GM18951 (cell line): ENCODE measurements around the gene AVPR2.

Source experiments
- POLR2A ChIP-seq: IDR thresholded peaks from 4 replicates; pipeline ENCODE4 v1.6.1; 2011; ENCODE audit warnings: mild to moderate bottlenecking; ENCODE audit not compliant: insufficient read length, insufficient read depth; ENCODE audit errors: extremely low read depth
- in situ Hi-C: fragments of 300-500 bp; cut with MboI; formaldehyde crosslinking; loops from one replicate; pipeline ENCODE4 v1.12.0; 2022; ENCODE audit warnings: low sequenced_read_pairs, mixed read lengths, inconsistent platforms; ENCODE audit not compliant: unreplicated experiment

AVPR2 gene

DNA sequence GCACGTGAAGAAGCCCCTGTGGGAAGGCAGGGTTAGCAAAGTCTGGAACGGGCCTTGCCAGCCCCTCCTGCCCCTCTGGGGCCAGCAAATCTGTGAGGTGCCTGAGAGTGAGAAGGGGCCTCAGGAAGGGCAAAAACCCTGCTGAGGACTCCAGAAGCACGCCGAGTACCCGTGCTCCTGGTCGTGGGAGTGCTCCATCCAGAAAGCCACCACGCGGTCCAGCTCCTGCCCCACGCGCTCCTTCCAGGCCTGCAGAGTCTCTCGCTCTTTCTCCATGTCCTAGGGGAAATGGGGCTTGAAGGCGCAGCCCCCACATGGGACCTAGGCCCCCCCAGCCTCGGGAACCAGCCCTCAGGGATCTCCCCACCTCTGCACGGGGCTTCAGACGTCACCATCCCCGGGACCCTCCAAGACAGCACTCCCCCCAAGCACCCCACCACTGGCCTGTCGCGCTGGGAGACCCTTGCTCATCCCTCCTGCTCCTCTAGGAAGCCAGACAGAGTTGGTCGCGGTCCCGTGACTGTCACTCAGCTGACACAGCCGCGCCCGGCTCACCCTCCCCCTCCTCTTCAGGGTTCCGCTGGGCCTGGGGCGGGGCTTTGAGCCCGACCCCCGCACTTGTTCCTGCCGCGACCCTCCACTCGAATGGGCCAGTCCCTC, 39.8 kb downstream of the AVPR2 start, which contains the start of gene RENBP:
RENBP (minus strand) TSS at position 504 of the 660 bp plus-strand sequence; CDS start at position 471, 33 bp downstream.
- in situ Hi-C loops = no loop called here
- no peak for TF ChIP-seq POLR2A

DNA sequence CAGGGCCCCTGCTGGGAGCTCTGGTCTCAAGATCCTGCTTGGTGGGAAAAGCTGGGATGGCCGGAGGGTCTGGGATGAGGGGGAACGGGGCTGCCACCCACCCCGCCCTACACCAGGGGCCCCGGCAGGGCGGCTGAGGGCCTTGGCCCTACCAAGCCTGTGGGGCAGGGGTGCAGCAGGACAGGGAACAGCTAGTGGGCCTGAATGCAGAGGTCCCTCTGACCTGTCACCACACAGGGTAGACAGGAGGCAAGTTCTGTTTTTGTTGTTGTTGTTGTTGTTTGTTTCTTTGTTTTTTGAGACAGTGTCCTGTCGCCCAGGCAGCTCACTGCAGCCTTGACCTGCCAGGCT, 40.3 kb downstream of the AVPR2 start:
- TF ChIP-seq POLR2A = no peak
- in situ Hi-C loops = no loop called here

DNA sequence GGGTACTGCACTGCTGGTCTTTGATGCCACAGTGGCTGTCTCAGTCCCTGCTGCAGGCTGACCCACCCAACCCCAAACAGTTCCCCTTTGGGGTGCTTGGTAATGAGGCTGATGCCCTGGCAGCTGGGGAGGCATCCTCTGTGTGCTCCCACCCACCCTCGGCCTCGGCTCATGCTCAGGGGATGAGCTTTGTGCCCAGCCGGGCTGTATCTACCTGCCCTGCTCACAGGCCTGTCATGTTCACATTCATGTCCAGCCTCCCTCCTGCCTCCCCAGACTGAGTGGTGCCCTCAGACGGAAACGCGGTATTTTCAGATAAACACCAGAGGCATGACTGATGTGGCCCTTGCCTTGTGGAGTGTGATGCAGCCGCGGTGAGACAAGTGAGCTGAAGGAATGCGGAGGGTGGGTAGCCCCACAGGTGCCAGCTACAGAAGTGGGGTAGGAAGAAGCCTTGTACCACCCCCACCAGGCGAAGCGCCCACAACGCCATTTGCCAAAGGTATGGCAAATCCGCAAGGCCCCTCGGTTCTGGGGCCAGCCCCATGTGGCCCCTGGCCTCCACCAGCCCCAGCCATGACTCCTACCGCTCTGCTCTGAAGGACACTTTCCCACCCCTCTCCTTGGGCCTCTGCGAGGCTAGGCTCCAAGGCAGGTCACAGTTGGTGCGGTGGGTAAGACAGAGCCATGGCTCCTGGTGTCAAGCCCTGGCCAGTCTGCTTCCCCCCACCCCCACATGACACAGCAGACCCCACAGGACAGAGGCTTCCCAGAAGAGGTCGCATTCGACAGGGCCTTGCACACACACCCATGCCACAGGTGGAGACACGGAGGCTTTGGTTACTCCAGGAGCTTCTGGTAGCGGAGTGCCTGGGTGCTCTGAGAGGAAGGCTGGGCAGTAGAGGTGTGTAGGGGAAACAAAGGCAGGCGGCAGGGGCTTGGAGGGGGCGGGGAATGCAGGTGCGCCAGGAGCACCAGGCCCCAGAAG, 41.8 kb downstream of the AVPR2 start:
- TF ChIP-seq POLR2A = no peak
- in situ Hi-C loops = no loop called here

DNA sequence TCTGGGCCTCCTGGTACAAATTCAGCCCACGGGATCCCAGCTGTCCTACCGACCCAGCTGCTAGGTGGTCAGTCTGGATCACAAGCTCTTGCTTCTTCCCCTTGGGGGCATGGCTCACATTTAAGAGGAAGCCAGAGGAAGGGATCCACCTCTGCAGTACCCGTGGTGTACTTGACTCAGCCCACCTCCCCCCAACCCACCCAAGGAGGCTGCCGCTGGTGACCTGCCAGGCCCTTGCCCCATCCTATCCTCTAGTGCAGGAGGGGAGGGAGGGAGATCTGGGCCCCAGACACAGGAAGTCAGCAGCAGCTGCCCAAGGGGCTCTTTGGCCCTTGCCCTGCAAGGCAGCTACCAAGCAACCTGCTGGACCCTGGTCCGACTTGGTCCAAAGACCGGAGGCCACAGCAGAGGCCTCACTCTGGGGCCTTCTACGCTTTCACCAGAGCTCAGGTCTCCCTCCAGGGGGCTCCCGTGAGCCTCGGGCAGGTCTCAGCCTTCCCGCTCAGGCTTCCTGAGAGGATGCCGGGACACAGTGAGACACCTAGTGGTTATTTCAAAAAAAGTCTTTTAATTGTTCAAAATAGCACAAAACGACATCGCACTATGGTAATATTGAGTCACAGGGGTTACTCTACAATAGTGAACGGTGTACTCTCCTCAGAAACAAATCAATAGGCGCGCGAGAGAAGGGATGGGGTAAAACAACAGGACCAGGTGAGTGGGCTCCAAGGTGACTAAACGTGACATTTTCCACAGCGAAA, 42.7 kb downstream of the AVPR2 start:
- in situ Hi-C loops = no loop called here
- no peak for TF ChIP-seq POLR2A

DNA sequence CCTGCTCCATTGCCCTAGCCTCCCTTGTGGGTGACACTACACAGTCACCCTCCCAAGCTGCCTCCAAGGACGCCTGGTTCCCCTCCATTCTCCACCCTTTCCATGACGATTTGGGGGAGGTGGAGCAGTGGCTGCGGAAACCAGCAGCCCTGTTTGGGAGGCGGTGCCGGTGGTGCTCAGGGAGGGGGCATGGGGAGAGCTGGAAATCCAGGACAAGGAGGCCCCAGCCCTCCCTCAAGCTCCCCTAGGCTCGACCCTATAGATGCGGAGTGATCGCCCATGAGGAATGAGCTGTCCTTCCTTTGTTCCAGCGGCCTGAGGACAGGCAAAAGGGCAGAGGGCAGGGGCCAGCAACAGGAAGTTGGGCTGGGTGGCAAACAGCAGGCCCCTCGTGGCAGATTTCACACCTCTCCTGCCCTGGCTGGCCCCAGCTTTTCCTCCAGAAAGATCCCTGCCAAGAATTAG, 43.6 kb downstream of the AVPR2 start:
- TF ChIP-seq POLR2A = no peak
- in situ Hi-C loops = no loop called here

DNA sequence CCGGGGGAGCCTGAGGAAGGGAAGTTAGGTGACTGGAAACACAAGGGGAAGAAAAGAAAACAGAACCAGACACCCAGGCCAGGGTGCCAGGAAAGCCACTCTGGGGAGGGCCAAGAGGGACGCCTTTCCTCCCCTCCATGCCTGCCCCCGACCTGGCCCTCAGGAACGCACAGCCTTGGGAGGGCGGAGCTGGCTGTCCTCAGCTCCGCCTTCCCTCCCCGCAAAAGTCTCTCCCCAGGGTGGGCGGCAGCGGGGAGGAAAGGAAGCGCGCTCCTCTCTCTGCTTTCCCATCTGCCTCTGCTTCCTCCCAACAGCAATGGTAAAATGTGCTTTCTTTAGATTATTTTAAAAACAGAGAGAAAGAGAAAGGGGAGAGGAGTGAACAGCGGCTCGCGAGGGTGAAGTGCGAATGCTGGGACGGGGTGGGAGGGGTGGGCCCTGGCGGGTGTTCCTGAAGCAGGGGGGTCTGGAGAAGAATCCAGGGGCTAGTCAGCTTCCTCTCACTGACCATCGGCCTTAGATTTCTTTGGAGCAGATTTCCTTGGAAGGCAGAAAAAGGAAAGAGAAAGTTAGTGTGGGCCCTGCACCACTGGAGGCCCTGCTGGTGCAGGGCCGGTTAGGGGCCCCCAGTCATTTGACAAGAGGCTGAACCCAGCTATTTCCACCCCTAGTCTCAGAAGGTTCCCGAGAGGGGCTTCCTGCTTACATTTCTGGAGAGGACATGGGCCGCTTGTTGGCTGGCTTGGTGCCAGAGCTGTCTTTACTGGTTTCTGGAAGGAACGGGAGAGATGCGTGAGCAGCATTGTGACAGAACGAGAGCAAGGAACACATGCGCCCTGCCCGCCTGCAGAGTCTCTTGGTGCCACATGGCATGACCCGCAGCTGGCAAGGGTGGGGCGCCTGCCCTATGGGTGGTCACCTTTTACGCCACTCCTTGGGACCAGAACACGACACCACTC, 44.7 kb downstream of the AVPR2 start:
- in situ Hi-C loops = no loop called here
- no peak for TF ChIP-seq POLR2A

DNA sequence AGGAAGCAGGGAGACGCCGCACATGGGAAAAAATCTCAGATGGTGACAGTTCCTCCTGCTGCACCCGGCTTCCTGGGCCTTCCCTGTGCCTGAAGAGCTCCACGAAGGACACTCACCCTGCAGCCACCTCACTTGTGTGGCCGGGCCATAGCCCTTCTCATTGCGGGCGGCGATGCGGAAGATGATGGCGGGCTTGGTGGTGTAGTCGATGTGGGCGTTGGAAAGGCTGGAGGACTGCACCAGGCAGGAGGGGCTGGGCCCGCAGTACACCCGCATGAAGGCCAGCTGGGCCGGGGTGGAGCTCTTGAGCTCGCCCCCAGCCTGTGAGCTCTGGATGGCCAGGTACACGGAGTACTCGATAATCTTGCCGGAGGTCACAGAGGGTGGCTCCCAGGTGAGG, 45.7 kb downstream of the AVPR2 start:
- in situ Hi-C loops = loop anchor here (10.0 kb wide), 1 partner anchor 165 kb away; the partner anchor contains the start of gene SRPK3
- TF ChIP-seq POLR2A = no peak

DNA sequence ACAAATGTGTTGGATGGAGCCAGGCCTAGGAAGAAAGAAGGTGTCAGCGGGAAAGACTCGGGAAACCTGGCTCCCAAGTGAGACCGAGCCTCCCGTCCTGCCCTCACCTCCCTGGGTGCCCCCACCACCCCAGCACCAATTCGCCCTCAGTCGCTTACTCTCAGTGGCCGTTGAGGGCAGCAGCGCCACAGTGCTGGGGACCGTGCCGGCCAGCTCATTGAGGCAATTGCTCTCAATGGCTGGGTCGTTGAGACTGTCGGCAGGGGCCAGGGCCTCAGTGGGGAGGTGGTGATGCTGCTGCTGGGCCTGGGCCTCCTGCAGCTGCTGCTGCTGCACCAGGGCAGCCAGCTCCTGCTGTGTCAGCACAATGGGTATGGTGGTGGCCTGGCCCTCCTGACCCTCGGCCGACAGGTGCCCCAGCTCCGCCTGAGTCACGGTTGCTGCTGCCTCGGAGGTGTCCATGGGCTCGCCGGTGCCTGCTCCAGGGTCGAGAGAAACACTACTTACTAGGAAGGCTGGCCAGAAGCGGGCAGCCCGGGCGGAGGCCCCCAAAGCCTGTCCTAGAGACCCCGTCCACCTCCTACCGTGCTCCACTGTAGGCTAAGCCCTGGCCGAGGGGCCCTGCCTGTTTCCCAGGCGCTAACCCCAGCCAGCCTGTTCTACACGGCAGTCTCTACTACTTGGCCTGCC, 47.4 kb downstream of the AVPR2 start:
- TF ChIP-seq POLR2A = no peak
- in situ Hi-C loops = loop anchor here (10.0 kb wide), 1 partner anchor 167 kb away; the partner anchor contains the start of gene SRPK3

DNA sequence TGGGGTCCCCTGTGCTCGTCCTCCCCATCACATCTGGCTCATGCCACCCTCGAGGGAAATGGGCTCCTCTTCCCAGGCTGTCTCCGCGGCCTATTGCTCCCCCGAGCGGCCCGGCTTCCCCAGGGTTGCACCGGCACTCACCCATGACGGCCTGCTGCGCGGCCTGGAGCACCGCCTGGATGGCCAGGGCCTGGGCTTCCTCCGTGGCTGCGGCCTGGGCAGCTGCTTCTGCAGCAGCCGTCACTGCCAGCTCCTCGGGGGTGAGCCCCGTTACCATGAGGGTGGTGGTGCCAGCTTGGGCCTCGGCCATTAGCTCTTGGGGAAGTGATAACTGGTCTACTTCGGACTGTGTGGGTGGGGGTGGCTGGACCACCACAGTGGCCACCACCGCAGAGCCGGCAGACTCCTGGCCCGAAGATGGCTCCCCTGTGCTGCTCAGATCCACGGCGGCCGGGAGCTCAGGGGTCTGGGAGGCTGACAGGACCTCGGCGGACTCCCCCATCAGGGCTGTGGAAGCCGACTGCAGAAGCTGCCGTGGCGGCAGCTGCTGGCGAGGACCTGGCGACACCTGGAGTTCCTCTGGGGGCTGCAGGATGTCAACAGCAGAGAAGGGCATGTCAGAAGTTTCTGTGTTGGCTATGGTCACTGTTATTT, 48.0 kb downstream of the AVPR2 start:
- in situ Hi-C loops = loop anchor here (10.0 kb wide), 1 partner anchor 168 kb away; the partner anchor contains the start of gene SRPK3
- TF ChIP-seq POLR2A = no peak

DNA sequence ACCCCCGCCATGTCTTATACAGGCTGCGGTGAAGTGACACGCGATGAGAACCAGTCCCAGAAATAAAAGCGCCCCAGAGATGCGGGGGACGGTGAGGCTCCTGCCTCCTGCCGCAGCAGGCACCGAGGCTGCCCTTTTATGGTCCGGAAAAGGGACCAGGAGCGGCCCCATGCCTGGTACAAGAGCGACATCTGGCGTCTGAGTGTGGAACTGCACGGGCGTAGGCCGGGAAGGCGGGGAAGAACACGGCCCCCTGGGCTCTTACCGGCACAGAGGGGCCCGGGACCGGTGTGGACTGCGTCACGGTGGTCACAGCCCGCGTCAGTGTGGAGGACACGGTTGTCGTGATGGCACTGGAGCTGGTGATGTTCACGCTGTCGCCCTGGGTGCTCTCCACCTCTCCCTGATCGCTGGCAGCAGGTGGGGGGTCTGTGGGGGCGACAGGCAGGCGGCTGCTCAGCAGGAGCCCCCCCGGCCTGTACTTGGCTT, 48.9 kb downstream of the AVPR2 start:
- TF ChIP-seq POLR2A = peak; percentile 29
- in situ Hi-C loops = loop anchor here (10.0 kb wide), 1 partner anchor 169 kb away; the partner anchor contains the start of gene SRPK3

DNA sequence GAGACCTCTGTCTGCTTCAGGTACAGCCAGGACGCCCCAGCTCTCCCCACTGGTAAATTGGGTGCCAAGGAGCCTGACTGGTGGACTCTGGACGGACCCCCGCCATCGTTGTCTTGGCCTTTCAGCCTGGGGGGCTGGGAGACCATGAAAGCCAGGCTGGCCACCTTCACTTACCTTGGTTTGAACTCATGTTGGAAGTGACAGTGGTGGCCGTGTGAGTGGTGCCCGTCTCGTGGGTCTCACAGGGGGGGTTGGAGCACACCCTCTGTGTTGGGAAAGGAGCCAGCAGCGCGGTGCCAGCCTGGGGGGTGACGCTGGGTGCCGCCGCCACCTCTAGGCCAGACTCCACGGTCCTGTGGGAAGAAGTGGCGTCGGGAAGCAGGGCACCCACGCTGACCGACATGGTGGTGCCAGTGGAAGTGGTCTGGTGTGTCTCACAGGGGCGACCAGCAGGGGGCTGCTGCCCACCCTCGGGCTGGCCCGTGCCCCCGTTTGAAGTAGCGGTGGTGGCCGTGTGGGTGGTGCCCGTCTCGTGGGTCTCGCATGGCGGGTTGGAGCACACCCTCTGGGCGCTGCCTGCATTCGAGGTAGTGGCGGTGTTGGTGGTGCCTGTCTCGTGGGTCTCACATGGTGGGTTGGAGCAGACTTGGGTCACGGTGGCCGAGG, 49.6 kb downstream of the AVPR2 start:
- no peak for TF ChIP-seq POLR2A
- in situ Hi-C loops = loop anchor here (10.0 kb wide), 1 partner anchor 169 kb away; the partner anchor contains the start of gene SRPK3
